Karpas-422 (cell line): ENCODE measurements around the gene POC1A. TPM values are rescaled to one million over a fixed set of nuclear protein-coding genes. Genes with fewer than 3 reads are reported as not detected.

Experiments
- DNase-seq: peaks from one replicate; pipeline ENCODE4 v3.0.0-alpha.2; 2015
- H2AFZ ChIP-seq: fragments of 200-600 bp; sonication (generic); 2 replicates; pipeline ENCODE4 v1.6.1; 2014; ENCODE audit warnings: antibody characterized with exemption, low read length, mixed read lengths
- H3K27ac ChIP-seq: fragments of 200-600 bp; sonication (generic); 2 replicates; pipeline ENCODE4 v1.5.1; 2014; ENCODE audit warnings: mild to moderate bottlenecking, low read length, moderate library complexity
- H3K27me3 ChIP-seq: fragments of 200-600 bp; sonication (generic); 2 replicates; pipeline ENCODE4 v1.6.1; 2014; ENCODE audit warnings: low read length, mixed read lengths
- H3K36me3 ChIP-seq: fragments of 200-600 bp; sonication (generic); 2 replicates; pipeline ENCODE4 v1.6.1; 2014; ENCODE audit warnings: low read length, mixed read lengths; ENCODE audit not compliant: insufficient read depth
- H3K4me1 ChIP-seq: fragments of 200-600 bp; sonication (generic); 2 replicates; pipeline ENCODE4 v1.6.1; 2014; ENCODE audit warnings: mild to moderate bottlenecking, low read length, mixed read lengths
- H3K4me2 ChIP-seq: fragments of 200-600 bp; sonication (generic); 2 replicates; pipeline ENCODE4 v1.6.1; 2014; ENCODE audit warnings: low read length, low read depth, mild to moderate bottlenecking; ENCODE audit not compliant: poor library complexity, severe bottlenecking
- H3K4me3 ChIP-seq: fragments of 200-600 bp; sonication (generic); 2 replicates; pipeline ENCODE4 v1.5.1; 2014; ENCODE audit warnings: mild to moderate bottlenecking, antibody characterized with exemption, low read length, mixed read lengths
- H3K79me2 ChIP-seq: fragments of 200-600 bp; sonication (generic); 2 replicates; pipeline ENCODE4 v1.6.1; 2014; ENCODE audit warnings: mild to moderate bottlenecking, low read length, mixed read lengths
- H3K9ac ChIP-seq: fragments of 200-600 bp; sonication (generic); 2 replicates; pipeline ENCODE4 v1.6.0; 2014; ENCODE audit warnings: low read length
- H3K9me2 ChIP-seq: fragments of 200-600 bp; sonication (generic), shearing (Covaris generic); replicated peaks from 2 replicates; pipeline ENCODE4 v1.6.0; 2014; ENCODE audit warnings: mild to moderate bottlenecking, low read length, moderate library complexity; ENCODE audit not compliant: insufficient read depth
- H3K9me3 ChIP-seq: fragments of 300-700, 200-600 bp; sonication (generic); 2 replicates; pipeline ENCODE4 v1.6.1; 2014; ENCODE audit warnings: low read length, mixed read lengths
- H4K20me1 ChIP-seq: fragments of 200-600 bp; sonication (generic); 2 replicates; pipeline ENCODE4 v1.6.1; 2014; ENCODE audit warnings: mild to moderate bottlenecking, antibody characterized with exemption, low read length, low read depth; ENCODE audit not compliant: insufficient read depth
- total RNA-seq: library from RNA; depleted of rRNA; stranded (reverse); fragments of >200 nt; shearing (Covaris generic); gene quantifications from 2 replicates; pipeline ENCODE4 v1.2.3, GENCODE V29; 2014; ENCODE audit warnings: low replicate concordance

Gene POC1A
- total RNA-seq, 1 experiment from 2014 or later, result 12.7 TPM

- H3K9me2 ChIP-seq, result no peaks in the 10 kb centered on the region
- no peaks in the 10 kb centered on the region for H3K27me3 ChIP-seq
- no peak overlapping the region for H3K9ac ChIP-seq
- H3K79me2 ChIP-seq, result no peaks in the 10 kb centered on the region
- H2AFZ ChIP-seq, result no peak overlapping the region
- H3K27ac ChIP-seq, result no peak overlapping the region
- no peaks in the 10 kb centered on the region for H3K36me3 ChIP-seq
- no peaks in the 10 kb centered on the region for H3K9me3 ChIP-seq
- no peak overlapping the region for H3K4me2 ChIP-seq
- no peak for DNase-seq
- no peaks in the 10 kb centered on the region for H3K4me1 ChIP-seq
- no peaks in the 10 kb centered on the region for H4K20me1 ChIP-seq
- H3K4me3 ChIP-seq, result no peak overlapping the region
Observed at GRCh38 chr3:52090131-52090932, 63.9 kb downstream of the POC1A start.

- no peak for DNase-seq
- no peak overlapping the region for H3K4me2 ChIP-seq
Observed at GRCh38 chr3:52089691-52090090, 64.5 kb downstream of the POC1A start.

GRCh38 chr3:52088445-52089367 lies 65.5 kb downstream of the POC1A start:
- H3K36me3 ChIP-seq, result no peaks in the 10 kb centered on the region
- H2AFZ ChIP-seq, result no peak overlapping the region
- no peaks in the 10 kb centered on the region for H3K4me1 ChIP-seq
- H3K79me2 ChIP-seq, result no peaks in the 10 kb centered on the region
- H3K9ac ChIP-seq, result no peak overlapping the region
- no peaks in the 10 kb centered on the region for H3K9me2 ChIP-seq
- H3K9me3 ChIP-seq, result no peaks in the 10 kb centered on the region
- H3K4me2 ChIP-seq, result no peak overlapping the region
- H3K27me3 ChIP-seq, result no peaks in the 10 kb centered on the region
- no peak for DNase-seq
- H3K4me3 ChIP-seq, result no peak overlapping the region
- no peaks in the 10 kb centered on the region for H4K20me1 ChIP-seq
- no peak overlapping the region for H3K27ac ChIP-seq

More at GRCh38 chr3:52089691-52090090, 64.5 kb downstream of the POC1A start:
- Histone ChIP-seq H3K27ac (no peak overlapping the region), H3K9me3 (no peaks in the 10 kb centered on the region), H2AFZ (no peak overlapping the region), H3K4me1 (no peaks in the 10 kb centered on the region), H4K20me1 (no peaks in the 10 kb centered on the region), H3K9me2 (no peaks in the 10 kb centered on the region), H3K4me3 (no peak overlapping the region), H3K9ac (no peak overlapping the region), H3K79me2 (no peaks in the 10 kb centered on the region), H3K36me3 (no peaks in the 10 kb centered on the region), H3K27me3 (no peaks in the 10 kb centered on the region)

GRCh38 chr3:52087731-52088130 lies 66.5 kb downstream of the POC1A start:
- H3K4me3 ChIP-seq, result no peak overlapping the region
- H2AFZ ChIP-seq, result no peak overlapping the region
- no peaks in the 10 kb centered on the region for H3K79me2 ChIP-seq
- H4K20me1 ChIP-seq, result no peaks in the 10 kb centered on the region
- no peak overlapping the region for H3K27ac ChIP-seq
- H3K9me3 ChIP-seq, result no peaks in the 10 kb centered on the region
- DNase-seq, result no peak
- H3K36me3 ChIP-seq, result no peaks in the 10 kb centered on the region
- H3K4me1 ChIP-seq, result no peaks in the 10 kb centered on the region
- no peaks in the 10 kb centered on the region for H3K27me3 ChIP-seq
- H3K4me2 ChIP-seq, result no peak overlapping the region
- H3K9me2 ChIP-seq, result no peaks in the 10 kb centered on the region
- H3K9ac ChIP-seq, result no peak overlapping the region

- Histone ChIP-seq H3K9ac (no peak overlapping the region), H3K79me2 (no peaks in the 10 kb centered on the region), H3K9me3 (no peaks in the 10 kb centered on the region), H2AFZ (no peak overlapping the region), H4K20me1 (no peaks in the 10 kb centered on the region), H3K27ac (no peak overlapping the region), H3K4me3 (no peak overlapping the region), H3K9me2 (no peaks in the 10 kb centered on the region), H3K4me2 (no peak overlapping the region), H3K36me3 (no peaks in the 10 kb centered on the region), H3K27me3 (no peaks in the 10 kb centered on the region), H3K4me1 (no peaks in the 10 kb centered on the region)
- no peak for DNase-seq
Observed at GRCh38 chr3:52086976-52087663, 67.1 kb downstream of the POC1A start.

GRCh38 chr3:52086461-52086860 lies 67.8 kb downstream of the POC1A start:
- no peaks in the 10 kb centered on the region for H3K9me2 ChIP-seq
- no peaks in the 10 kb centered on the region for H3K27me3 ChIP-seq
- H3K4me3 ChIP-seq, result no peak overlapping the region
- H4K20me1 ChIP-seq, result no peaks in the 10 kb centered on the region
- no peak overlapping the region for H2AFZ ChIP-seq
- H3K9ac ChIP-seq, result no peak overlapping the region
- H3K36me3 ChIP-seq, result no peaks in the 10 kb centered on the region
- H3K9me3 ChIP-seq, result no peaks in the 10 kb centered on the region
- H3K4me1 ChIP-seq, result no peaks in the 10 kb centered on the region
- DNase-seq, result no peak
- H3K27ac ChIP-seq, result no peak overlapping the region
- no peak overlapping the region for H3K4me2 ChIP-seq
- H3K79me2 ChIP-seq, result no peaks in the 10 kb centered on the region

- H3K4me1 ChIP-seq, result no peaks in the 10 kb centered on the region
- H3K9me2 ChIP-seq, result no peaks in the 10 kb centered on the region
- H3K9ac ChIP-seq, result no peak overlapping the region
- no peaks in the 10 kb centered on the region for H3K36me3 ChIP-seq
- no peaks in the 10 kb centered on the region for H4K20me1 ChIP-seq
- no peak overlapping the region for H3K4me3 ChIP-seq
- DNase-seq, result no peak
- H3K27ac ChIP-seq, result no peak overlapping the region
- no peaks in the 10 kb centered on the region for H3K79me2 ChIP-seq
- H3K4me2 ChIP-seq, result no peak overlapping the region
- no peaks in the 10 kb centered on the region for H3K9me3 ChIP-seq
- no peak overlapping the region for H2AFZ ChIP-seq
- H3K27me3 ChIP-seq, result no peaks in the 10 kb centered on the region
Observed at GRCh38 chr3:52085681-52086282, 68.4 kb downstream of the POC1A start.
